HEK293 (cell line): ENCODE data around the gene GPX8.
A peak's percentile ranks its signal among the peaks of the same experiment; 100 is the strongest.

Experiments used
- BCL11A ChIP-seq: fragments of 450-650 bp; formaldehyde crosslinking; IDR thresholded peaks from 2 replicates; pipeline ENCODE4 v1.5.1; 2016; ENCODE audit warnings: low read depth, missing biosample characterization, missing genetic modification characterization
- GFI1B ChIP-seq: fragments of 450-650 bp; formaldehyde crosslinking; IDR thresholded peaks from 2 replicates; pipeline ENCODE4 v1.5.1; 2016; ENCODE audit warnings: missing biosample characterization, missing genetic modification characterization
- IKZF3 ChIP-seq: fragments of 450-650 bp; IDR thresholded peaks from 2 replicates; pipeline ENCODE4 v1.5.0; 2018; ENCODE audit warnings: missing biosample characterization, mild to moderate bottlenecking, missing genetic modification characterization, moderate library complexity
- OSR2 ChIP-seq: fragments of 450-650 bp; formaldehyde crosslinking; IDR thresholded peaks from 2 replicates; pipeline ENCODE4 v1.5.1; 2016; ENCODE audit warnings: missing biosample characterization, missing genetic modification characterization
- SP2 ChIP-seq: fragments of 450-650 bp; formaldehyde crosslinking; IDR thresholded peaks from 2 replicates; pipeline ENCODE4 v1.5.1; 2016; ENCODE audit warnings: missing biosample characterization, missing genetic modification characterization
- TCF7L2 ChIP-seq: IDR thresholded peaks from 2 replicates; pipeline ENCODE4 v1.6.1; 2011; ENCODE audit warnings: low read depth, mild to moderate bottlenecking, inconsistent platforms, low read length, moderate library complexity, borderline replicate concordance
- YY2 ChIP-seq: fragments of 450-650 bp; formaldehyde crosslinking; IDR thresholded peaks from 2 replicates; pipeline ENCODE4 v1.5.1; 2016; ENCODE audit warnings: missing biosample characterization, missing genetic modification characterization
- ZBTB1 ChIP-seq: fragments of 450-650 bp; formaldehyde crosslinking; IDR thresholded peaks from 2 replicates; pipeline ENCODE4 v1.5.1; 2016; ENCODE audit warnings: missing biosample characterization, missing genetic modification characterization
- ZBTB20 ChIP-seq: fragments of 450-650 bp; formaldehyde crosslinking; IDR thresholded peaks from 2 replicates; pipeline ENCODE4 v1.5.1; 2016; ENCODE audit warnings: missing biosample characterization, missing genetic modification characterization
- ZBTB48 ChIP-seq: fragments of 450-650 bp; formaldehyde crosslinking; IDR thresholded peaks from 2 replicates; pipeline ENCODE4 v1.5.1; 2016; ENCODE audit warnings: missing biosample characterization, missing genetic modification characterization
- ZIC2 ChIP-seq: fragments of 450-650 bp; formaldehyde crosslinking; IDR thresholded peaks from 2 replicates; pipeline ENCODE4 v1.5.1; 2016; ENCODE audit warnings: missing biosample characterization, missing genetic modification characterization
- ZNF121 ChIP-seq: fragments of 450-650 bp; formaldehyde crosslinking; IDR thresholded peaks from 2 replicates; pipeline ENCODE4 v1.5.1; 2016; ENCODE audit warnings: missing biosample characterization, missing genetic modification characterization
- ZNF132 ChIP-seq: fragments of 450-650 bp; formaldehyde crosslinking; IDR thresholded peaks from 2 replicates; pipeline ENCODE4 v1.5.1; 2017; ENCODE audit warnings: missing biosample characterization, missing genetic modification characterization, borderline replicate concordance
- ZNF175 ChIP-seq: fragments of 450-650 bp; formaldehyde crosslinking; IDR thresholded peaks from 2 replicates; pipeline ENCODE4 v1.5.1; 2016; ENCODE audit warnings: missing biosample characterization, missing genetic modification characterization
- ZNF223 ChIP-seq: fragments of 450-650 bp; formaldehyde crosslinking; IDR thresholded peaks from 2 replicates; pipeline ENCODE4 v1.5.1; 2016; ENCODE audit warnings: missing biosample characterization, missing genetic modification characterization
- ZNF239 ChIP-seq: fragments of 450-650 bp; formaldehyde crosslinking; IDR thresholded peaks from 2 replicates; pipeline ENCODE4 v1.5.1; 2016; ENCODE audit warnings: missing biosample characterization, missing genetic modification characterization
- ZNF311 ChIP-seq: fragments of 450-650 bp; formaldehyde crosslinking; IDR thresholded peaks from 2 replicates; pipeline ENCODE4 v1.5.1; 2017; ENCODE audit warnings: missing biosample characterization, missing genetic modification characterization, borderline replicate concordance
- ZNF341 ChIP-seq: fragments of 450-650 bp; formaldehyde crosslinking; IDR thresholded peaks from 2 replicates; pipeline ENCODE4; 2016; ENCODE audit warnings: low read depth, missing biosample characterization, missing genetic modification characterization
- ZNF366 ChIP-seq: fragments of 450-650 bp; formaldehyde crosslinking; conservative IDR thresholded peaks from 2 replicates; pipeline ENCODE4 v1.5.1; 2016; ENCODE audit warnings: missing biosample characterization, missing genetic modification characterization
- ZNF426 ChIP-seq: fragments of 450-650 bp; formaldehyde crosslinking; IDR thresholded peaks from 2 replicates; pipeline ENCODE4 v1.5.1; 2017; ENCODE audit warnings: missing biosample characterization, missing genetic modification characterization, mild to moderate bottlenecking, inconsistent platforms, moderate library complexity
- ZNF530 ChIP-seq: fragments of 450-650 bp; formaldehyde crosslinking; IDR thresholded peaks from 2 replicates; pipeline ENCODE4 v1.5.1; 2016; ENCODE audit warnings: low read depth, missing biosample characterization, missing genetic modification characterization
- ZNF560 ChIP-seq: fragments of 450-650 bp; formaldehyde crosslinking; IDR thresholded peaks from 2 replicates; pipeline ENCODE4 v1.5.1; 2017; ENCODE audit warnings: missing biosample characterization, missing genetic modification characterization, borderline replicate concordance
- ZNF585B ChIP-seq: fragments of 450-650 bp; formaldehyde crosslinking; IDR thresholded peaks from 2 replicates; pipeline ENCODE4 v1.5.1; 2016; ENCODE audit warnings: missing biosample characterization, missing genetic modification characterization
- ZNF596 ChIP-seq: fragments of 450-650 bp; IDR thresholded peaks from 2 replicates; pipeline ENCODE4 v1.5.0; 2018; ENCODE audit warnings: missing biosample characterization, mild to moderate bottlenecking, missing genetic modification characterization, moderate library complexity
- ZNF621 ChIP-seq: fragments of 450-650 bp; formaldehyde crosslinking; IDR thresholded peaks from 2 replicates; pipeline ENCODE4 v1.5.1; 2017; ENCODE audit warnings: missing biosample characterization, missing genetic modification characterization
- ZNF670 ChIP-seq: fragments of 450-650 bp; formaldehyde crosslinking; IDR thresholded peaks from 2 replicates; pipeline ENCODE4 v1.5.1; 2016; ENCODE audit warnings: missing biosample characterization, missing genetic modification characterization, low read depth
- ZNF707 ChIP-seq: fragments of 450-650 bp; formaldehyde crosslinking; IDR thresholded peaks from 2 replicates; pipeline ENCODE4 v1.5.1; 2016; ENCODE audit warnings: missing biosample characterization, missing genetic modification characterization
- ZNF768 ChIP-seq: fragments of 450-650 bp; formaldehyde crosslinking; IDR thresholded peaks from 2 replicates; pipeline ENCODE4 v1.5.1; 2018; ENCODE audit warnings: missing biosample characterization, mild to moderate bottlenecking, missing genetic modification characterization
- ZNF777 ChIP-seq: fragments of 450-650 bp; formaldehyde crosslinking; IDR thresholded peaks from 2 replicates; pipeline ENCODE4 v1.5.1; 2017; ENCODE audit warnings: missing biosample characterization, missing genetic modification characterization, borderline replicate concordance
- ZNF837 ChIP-seq: fragments of 450-650 bp; formaldehyde crosslinking; IDR thresholded peaks from 2 replicates; pipeline ENCODE4 v1.5.1; 2016; ENCODE audit warnings: missing biosample characterization, missing genetic modification characterization
- TF ChIP-seq, protein P1 (sequence below): fragments of 450-650 bp; formaldehyde crosslinking; IDR thresholded peaks from 2 replicates; pipeline ENCODE4 v1.5.1; 2016; ENCODE audit warnings: missing biosample characterization, missing genetic modification characterization, borderline replicate concordance
- TF ChIP-seq, protein P2 (sequence below): fragments of 450-650 bp; formaldehyde crosslinking; IDR thresholded peaks from 2 replicates; pipeline ENCODE4 v1.5.1; 2016; ENCODE audit warnings: missing biosample characterization, missing genetic modification characterization
- TF ChIP-seq, protein P3 (sequence below): fragments of 450-650 bp; formaldehyde crosslinking; IDR thresholded peaks from 2 replicates; pipeline ENCODE4 v1.5.1; 2016; ENCODE audit warnings: missing biosample characterization, missing genetic modification characterization
- TF ChIP-seq, protein P4 (sequence below): fragments of 450-650 bp; formaldehyde crosslinking; IDR thresholded peaks from 2 replicates; pipeline ENCODE4 v1.5.1; 2017; ENCODE audit warnings: missing biosample characterization, missing genetic modification characterization
- TF ChIP-seq, protein P5 (sequence below): fragments of 450-650 bp; formaldehyde crosslinking; IDR thresholded peaks from 2 replicates; pipeline ENCODE4 v1.5.1; 2017; ENCODE audit warnings: missing biosample characterization, mild to moderate bottlenecking, missing genetic modification characterization, moderate library complexity

Gene GPX8

DNA sequence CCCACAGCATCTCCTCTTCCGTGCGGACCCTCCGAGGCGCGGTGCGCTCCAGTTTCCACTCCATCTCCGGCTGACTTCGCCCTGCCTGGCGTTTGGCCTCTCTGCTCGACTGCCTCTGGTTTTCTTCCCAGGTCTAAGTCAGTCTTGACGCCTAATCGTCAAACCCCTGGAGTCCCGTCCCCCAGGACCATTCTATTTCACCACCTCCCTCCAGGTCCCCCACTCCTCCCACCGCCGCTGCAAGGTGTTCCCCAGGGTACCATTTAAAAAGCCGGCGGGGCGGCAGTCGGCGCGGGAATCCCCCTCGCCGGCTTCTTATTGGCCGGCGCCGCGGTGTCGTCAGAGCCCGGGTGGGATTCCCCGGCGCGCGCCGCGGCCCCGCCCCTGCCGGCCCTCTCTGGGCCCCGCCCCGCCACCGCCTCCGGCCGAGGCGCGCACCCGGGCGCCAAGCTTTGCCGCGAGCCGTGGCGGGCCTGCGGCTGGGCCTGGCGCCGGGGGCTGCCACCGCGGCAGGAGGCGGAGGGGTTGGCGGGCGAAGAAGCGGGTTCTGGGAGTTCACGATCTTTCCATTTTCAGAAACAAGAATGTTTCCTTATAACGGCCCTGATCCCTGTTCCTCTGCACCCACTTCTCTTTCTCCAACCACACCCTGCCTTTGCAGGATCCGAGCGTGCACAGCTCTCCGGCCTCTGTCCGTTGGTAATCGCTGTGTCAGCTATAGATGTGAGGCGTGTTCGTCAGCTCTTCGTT, 13.1 kb downstream of the GPX8 start, which contains the start of gene CDC20B (continued):
- TF ChIP-seq, protein P1, sequence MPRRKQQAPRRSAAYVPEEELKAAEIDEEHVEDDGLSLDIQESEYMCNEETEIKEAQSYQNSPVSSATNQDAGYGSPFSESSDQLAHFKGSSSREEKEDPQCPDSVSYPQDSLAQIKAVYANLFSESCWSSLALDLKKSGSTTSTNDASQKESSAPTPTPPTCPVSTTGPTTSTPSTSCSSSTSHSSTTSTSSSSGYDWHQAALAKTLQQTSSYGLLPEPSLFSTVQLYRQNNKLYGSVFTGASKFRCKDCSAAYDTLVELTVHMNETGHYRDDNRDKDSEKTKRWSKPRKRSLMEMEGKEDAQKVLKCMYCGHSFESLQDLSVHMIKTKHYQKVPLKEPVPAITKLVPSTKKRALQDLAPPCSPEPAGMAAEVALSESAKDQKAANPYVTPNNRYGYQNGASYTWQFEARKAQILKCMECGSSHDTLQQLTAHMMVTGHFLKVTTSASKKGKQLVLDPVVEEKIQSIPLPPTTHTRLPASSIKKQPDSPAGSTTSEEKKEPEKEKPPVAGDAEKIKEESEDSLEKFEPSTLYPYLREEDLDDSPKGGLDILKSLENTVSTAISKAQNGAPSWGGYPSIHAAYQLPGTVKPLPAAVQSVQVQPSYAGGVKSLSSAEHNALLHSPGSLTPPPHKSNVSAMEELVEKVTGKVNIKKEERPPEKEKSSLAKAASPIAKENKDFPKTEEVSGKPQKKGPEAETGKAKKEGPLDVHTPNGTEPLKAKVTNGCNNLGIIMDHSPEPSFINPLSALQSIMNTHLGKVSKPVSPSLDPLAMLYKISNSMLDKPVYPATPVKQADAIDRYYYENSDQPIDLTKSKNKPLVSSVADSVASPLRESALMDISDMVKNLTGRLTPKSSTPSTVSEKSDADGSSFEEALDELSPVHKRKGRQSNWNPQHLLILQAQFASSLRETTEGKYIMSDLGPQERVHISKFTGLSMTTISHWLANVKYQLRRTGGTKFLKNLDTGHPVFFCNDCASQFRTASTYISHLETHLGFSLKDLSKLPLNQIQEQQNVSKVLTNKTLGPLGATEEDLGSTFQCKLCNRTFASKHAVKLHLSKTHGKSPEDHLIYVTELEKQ (tag by site-specific recombination) = no peak
- TF ChIP-seq ZBTB20 (tag by site-specific recombination) (peak; percentile 28; the same call in 1 of the 2 replicates), ZNF341 (tag by site-specific recombination) (peak; percentile 61), ZNF560 (no peak), ZNF707 (tag by site-specific recombination) (no peak), ZNF121 (no peak), TCF7L2 (no peak), ZNF768 (no peak), GFI1B (tag by site-specific recombination) (no peak), ZNF596 (tag by site-specific recombination) (no peak; the same call in 1 of the 2 replicates), ZNF223 (tag by site-specific recombination) (no peak), ZNF175 (tag by site-specific recombination) (no peak), IKZF3 (tag by site-specific recombination) (0 out of 2 replicates have a peak, but pooled peaks have one; percentile 8), OSR2 (tag by site-specific recombination) (no peak), ZNF837 (tag by site-specific recombination) (no peak), ZIC2 (tag by site-specific recombination) (peak; percentile 81), ZNF777 (no peak), ZNF530 (tag by site-specific recombination) (no peak), ZNF239 (tag by site-specific recombination) (no peak), ZNF132 (no peak), ZNF366 (no peak), BCL11A (no peak), ZBTB48 (tag by site-specific recombination) (peak; percentile 74; the same call in 1 of the 2 replicates), SP2 (tag by site-specific recombination) (peak; percentile 63), ZNF311 (no peak), ZNF426 (tag by site-specific recombination) (no peak), ZBTB1 (tag by site-specific recombination) (no peak), ZNF585B (tag by site-specific recombination) (no peak), ZNF670 (no peak), YY2 (tag by site-specific recombination) (no peak), ZNF621 (tag by site-specific recombination) (no peak)
- TF ChIP-seq, protein P2, sequence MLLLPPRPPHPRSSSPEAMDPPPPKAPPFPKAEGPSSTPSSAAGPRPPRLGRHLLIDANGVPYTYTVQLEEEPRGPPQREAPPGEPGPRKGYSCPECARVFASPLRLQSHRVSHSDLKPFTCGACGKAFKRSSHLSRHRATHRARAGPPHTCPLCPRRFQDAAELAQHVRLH (tag by site-specific recombination) = no peak
- TF ChIP-seq, protein P3, sequence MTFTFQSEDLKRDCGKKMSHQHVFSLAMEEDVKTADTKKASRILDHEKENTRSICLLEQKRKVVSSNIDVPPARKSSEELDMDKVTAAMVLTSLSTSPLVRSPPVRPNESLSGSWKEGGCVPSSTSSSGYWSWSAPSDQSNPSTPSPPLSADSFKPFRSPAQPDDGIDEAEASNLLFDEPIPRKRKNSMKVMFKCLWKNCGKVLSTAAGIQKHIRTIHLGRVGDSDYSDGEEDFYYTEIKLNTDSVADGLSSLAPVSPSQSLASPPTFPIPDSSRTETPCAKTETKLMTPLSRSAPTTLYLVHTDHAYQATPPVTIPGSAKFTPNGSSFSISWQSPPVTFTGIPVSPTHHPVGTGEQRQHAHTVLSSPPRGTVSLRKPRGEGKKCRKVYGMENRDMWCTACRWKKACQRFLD (tag by site-specific recombination) = no peak
- TF ChIP-seq, protein P4, sequence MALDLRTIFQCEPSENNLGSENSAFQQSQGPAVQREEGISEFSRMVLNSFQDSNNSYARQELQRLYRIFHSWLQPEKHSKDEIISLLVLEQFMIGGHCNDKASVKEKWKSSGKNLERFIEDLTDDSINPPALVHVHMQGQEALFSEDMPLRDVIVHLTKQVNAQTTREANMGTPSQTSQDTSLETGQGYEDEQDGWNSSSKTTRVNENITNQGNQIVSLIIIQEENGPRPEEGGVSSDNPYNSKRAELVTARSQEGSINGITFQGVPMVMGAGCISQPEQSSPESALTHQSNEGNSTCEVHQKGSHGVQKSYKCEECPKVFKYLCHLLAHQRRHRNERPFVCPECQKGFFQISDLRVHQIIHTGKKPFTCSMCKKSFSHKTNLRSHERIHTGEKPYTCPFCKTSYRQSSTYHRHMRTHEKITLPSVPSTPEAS (tag by site-specific recombination) = no peak
- TF ChIP-seq, protein P5, sequence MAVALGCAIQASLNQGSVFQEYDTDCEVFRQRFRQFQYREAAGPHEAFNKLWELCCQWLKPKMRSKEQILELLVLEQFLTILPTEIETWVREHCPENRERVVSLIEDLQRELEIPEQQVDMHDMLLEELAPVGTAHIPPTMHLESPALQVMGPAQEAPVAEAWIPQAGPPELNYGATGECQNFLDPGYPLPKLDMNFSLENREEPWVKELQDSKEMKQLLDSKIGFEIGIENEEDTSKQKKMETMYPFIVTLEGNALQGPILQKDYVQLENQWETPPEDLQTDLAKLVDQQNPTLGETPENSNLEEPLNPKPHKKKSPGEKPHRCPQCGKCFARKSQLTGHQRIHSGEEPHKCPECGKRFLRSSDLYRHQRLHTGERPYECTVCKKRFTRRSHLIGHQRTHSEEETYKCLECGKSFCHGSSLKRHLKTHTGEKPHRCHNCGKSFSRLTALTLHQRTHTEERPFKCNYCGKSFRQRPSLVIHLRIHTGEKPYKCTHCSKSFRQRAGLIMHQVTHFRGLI (tag by site-specific recombination) = no peak
